ENCODE data around the gene ITGB5.

GRCh38 chr3:124923833-124924232 lies 36.7 kb upstream of the ITGB5 start:
- TF ChIP-seq CTCF (IDR thresholded peaks at IDR 0.05), result no peak
- TF ChIP-seq POLR2A (IDR thresholded peaks at IDR 0.05), result no peak
